Activated T-cell treated with anti-CD3 and anti-CD28 coated beads, Interleukin-2, amount 50 U/mL, for 1 hour (primary cell): ENCODE results near the gene TRAF1.

ENCODE experiments used
- DNase-seq: peaks from one replicate; pipeline ENCODE4 v3.0.0-alpha.2; 2020

TRAF1 gene

GRCh38 chr9:120904061-120904977 lies 22.3 kb downstream of the TRAF1 start:
- peak; percentile 70 for DNase-seq

- DNase-seq: no peak
Measured at GRCh38 chr9:120902569-120903535, 23.7 kb downstream of the TRAF1 start.

GRCh38 chr9:120901755-120902568 lies 24.6 kb downstream of the TRAF1 start:
- no peak for DNase-seq

GRCh38 chr9:120900824-120901223 lies 25.8 kb downstream of the TRAF1 start:
- no peak for DNase-seq

- no peak for DNase-seq
Measured at GRCh38 chr9:120899490-120900068, 27.0 kb downstream of the TRAF1 start.

- no peak for DNase-seq
Measured at GRCh38 chr9:120898396-120898795, 28.2 kb downstream of the TRAF1 start.

- DNase-seq: no peak
Measured at GRCh38 chr9:120895951-120896350, 30.6 kb downstream of the TRAF1 start.

GRCh38 chr9:120894321-120895148 lies 32.1 kb downstream of the TRAF1 start:
- DNase-seq: no peak

GRCh38 chr9:120893611-120894307 lies 32.8 kb downstream of the TRAF1 start:
- no peak for DNase-seq

- DNase-seq: peak; percentile 56
Measured at GRCh38 chr9:120892748-120893610, 33.6 kb downstream of the TRAF1 start.

- no peak for DNase-seq
Measured at GRCh38 chr9:120891884-120892747, 34.5 kb downstream of the TRAF1 start.

- DNase-seq: peak; percentile 66
Measured at GRCh38 chr9:120891245-120891883, 35.2 kb downstream of the TRAF1 start.

- DNase-seq: peak; percentile 55
Measured at GRCh38 chr9:120890320-120891244, 36.0 kb downstream of the TRAF1 start.

GRCh38 chr9:120889606-120890271 lies 36.9 kb downstream of the TRAF1 start:
- no peak for DNase-seq

GRCh38 chr9:120888626-120889025 lies 38.0 kb downstream of the TRAF1 start:
- DNase-seq: no peak

- no peak for DNase-seq
Measured at GRCh38 chr9:120886490-120886967, 40.1 kb downstream of the TRAF1 start.
